WTC11 (cell line): ENCODE measurements around the gene CARD19. TPM values are rescaled to one million over a fixed set of nuclear protein-coding genes. Genes with fewer than 3 reads are reported as not detected.

ENCODE experiments used
- ATAC-seq: fragments of 200-7000 bp; cut with Tn5 transposase; 2 replicates; pipeline ENCODE4 v1.10.0; 2021; ENCODE audit warnings: mild to moderate bottlenecking, moderate library complexity
- CTCF ChIA-PET: fragments of 300-600 bp; sonication (Branson Sonifier 250); formaldehyde crosslinking; loops from one replicate; lab custom pipeline; 2021; ENCODE audit warnings: antibody characterized with exemption; lab: Charles Lee
- POLR2A ChIA-PET: fragments of 350-600 bp; sonication (Branson Sonifier 250); formaldehyde crosslinking; loops from one replicate; lab custom pipeline; 2021; ENCODE audit warnings: antibody characterized with exemption; lab: Charles Lee
- DNase-seq: peaks from one replicate; pipeline ENCODE4 v3.0.0; 2021; ENCODE audit warnings: low spot score
- H3K27ac Mint-ChIP-seq: 2 replicates; pipeline ENCODE4 v1.8.0; 2021; ENCODE audit warnings: mixed read lengths
- H3K27me3 Mint-ChIP-seq: 2 replicates; pipeline ENCODE4 v1.8.0; 2021; ENCODE audit warnings: low read depth, mild to moderate bottlenecking, moderate library complexity, mixed read lengths
- H3K36me3 Mint-ChIP-seq: 2 replicates; pipeline ENCODE4 v1.8.0; 2021; ENCODE audit warnings: mixed read lengths
- H3K4me1 Mint-ChIP-seq: 2 replicates; pipeline ENCODE4 v1.8.0; 2022; ENCODE audit warnings: mixed read lengths
- H3K4me3 Mint-ChIP-seq: 2 replicates; pipeline ENCODE4 v1.8.0; 2021; ENCODE audit warnings: mild to moderate bottlenecking, moderate library complexity, mixed read lengths
- H3K9me3 Mint-ChIP-seq: 2 replicates; pipeline ENCODE4 v1.8.0; 2021; ENCODE audit warnings: mixed read lengths
- CREM ChIP-seq: sonication (generic); formaldehyde crosslinking; IDR thresholded peaks from 2 replicates; pipeline ENCODE4 v1.8.1; 2022; ENCODE audit warnings: mild to moderate bottlenecking, missing genetic modification reagents, moderate library complexity
- ETV6 ChIP-seq: sonication (generic); formaldehyde crosslinking; IDR thresholded peaks from 2 replicates; pipeline ENCODE4 v1.8.1; 2022; ENCODE audit warnings: mild to moderate bottlenecking, missing genetic modification reagents
- GABPB1 ChIP-seq: sonication (generic); formaldehyde crosslinking; IDR thresholded peaks from 2 replicates; pipeline ENCODE4 v1.8.1; 2023; ENCODE audit warnings: mild to moderate bottlenecking, missing genetic modification reagents
- GTF2I ChIP-seq: fragments of 250-450 bp; sonication (Bioruptor Pico); conservative IDR thresholded peaks from 2 replicates; pipeline ENCODE4 v1.4.0; 2021; ENCODE audit warnings: mild to moderate bottlenecking
- IRF2 ChIP-seq: sonication (generic); formaldehyde crosslinking; IDR thresholded peaks from 2 replicates; pipeline ENCODE4 v1.8.0; 2022; ENCODE audit warnings: low read depth, missing genetic modification reagents, borderline replicate concordance
- NFE2L1 ChIP-seq: sonication (generic); formaldehyde crosslinking; IDR thresholded peaks from 2 replicates; pipeline ENCODE4 v1.8.1; 2023; ENCODE audit warnings: missing genetic modification reagents
- NR1H2 ChIP-seq: sonication (generic); formaldehyde crosslinking; IDR thresholded peaks from 2 replicates; pipeline ENCODE4 v1.9.0; 2021; ENCODE audit warnings: mild to moderate bottlenecking, moderate library complexity, missing genetic modification reagents
- OVOL2 ChIP-seq: fragments of 250-450 bp; sonication (Bioruptor Pico); IDR thresholded peaks from 2 replicates; pipeline ENCODE4 v1.9.0; 2021; ENCODE audit warnings: mild to moderate bottlenecking, borderline replicate concordance
- TCF7 ChIP-seq: sonication (generic); formaldehyde crosslinking; IDR thresholded peaks from 2 replicates; pipeline ENCODE4 v1.8.0; 2022; ENCODE audit warnings: mild to moderate bottlenecking, low read depth, missing genetic modification reagents, moderate library complexity
- TEAD4 ChIP-seq: sonication (generic); formaldehyde crosslinking; IDR thresholded peaks from 2 replicates; pipeline ENCODE4 v1.8.0; 2022; ENCODE audit warnings: mild to moderate bottlenecking, missing genetic modification reagents
- TP53 ChIP-seq: sonication (generic); formaldehyde crosslinking; IDR thresholded peaks from 2 replicates; pipeline ENCODE4 v1.8.1; 2023; ENCODE audit warnings: mild to moderate bottlenecking, missing genetic modification reagents
- ZNF121 ChIP-seq: sonication (generic); formaldehyde crosslinking; IDR thresholded peaks from 2 replicates; pipeline ENCODE4 v1.8.0; 2023; ENCODE audit warnings: missing genetic modification reagents
- ZNF232 ChIP-seq: sonication (generic); formaldehyde crosslinking; IDR thresholded peaks from 2 replicates; pipeline ENCODE4 v1.8.0; 2022; ENCODE audit warnings: mild to moderate bottlenecking, missing genetic modification reagents
- ZNF423 ChIP-seq: fragments of 250-450 bp; sonication (Bioruptor Pico); IDR thresholded peaks from 2 replicates; pipeline ENCODE4 v2.1.2; 2022; ENCODE audit warnings: mild to moderate bottlenecking, moderate library complexity
- total RNA-seq: library from RNA; stranded (reverse); gene quantifications from 3 replicates; pipeline ENCODE4 v1.2.3, GENCODE V29; 2021
- TF ChIP-seq, protein P1 (sequence below): sonication (generic); formaldehyde crosslinking; IDR thresholded peaks from 2 replicates; pipeline ENCODE4 v1.8.1; 2022; ENCODE audit warnings: mild to moderate bottlenecking, missing genetic modification reagents, moderate library complexity, borderline replicate concordance
- TF ChIP-seq, protein P2 (sequence below): sonication (generic); formaldehyde crosslinking; conservative IDR thresholded peaks from 2 replicates; pipeline ENCODE4 v1.8.1; 2023; ENCODE audit warnings: mild to moderate bottlenecking, low read depth, missing genetic modification reagents, moderate library complexity
- TF ChIP-seq, protein P3 (sequence below): sonication (generic); formaldehyde crosslinking; IDR thresholded peaks from 2 replicates; pipeline ENCODE4 v1.8.1; 2022; ENCODE audit warnings: missing genetic modification reagents, borderline replicate concordance

CARD19 gene
- total RNA-seq, 1 experiment from 2014 or later, result 34.5 TPM

DNA sequence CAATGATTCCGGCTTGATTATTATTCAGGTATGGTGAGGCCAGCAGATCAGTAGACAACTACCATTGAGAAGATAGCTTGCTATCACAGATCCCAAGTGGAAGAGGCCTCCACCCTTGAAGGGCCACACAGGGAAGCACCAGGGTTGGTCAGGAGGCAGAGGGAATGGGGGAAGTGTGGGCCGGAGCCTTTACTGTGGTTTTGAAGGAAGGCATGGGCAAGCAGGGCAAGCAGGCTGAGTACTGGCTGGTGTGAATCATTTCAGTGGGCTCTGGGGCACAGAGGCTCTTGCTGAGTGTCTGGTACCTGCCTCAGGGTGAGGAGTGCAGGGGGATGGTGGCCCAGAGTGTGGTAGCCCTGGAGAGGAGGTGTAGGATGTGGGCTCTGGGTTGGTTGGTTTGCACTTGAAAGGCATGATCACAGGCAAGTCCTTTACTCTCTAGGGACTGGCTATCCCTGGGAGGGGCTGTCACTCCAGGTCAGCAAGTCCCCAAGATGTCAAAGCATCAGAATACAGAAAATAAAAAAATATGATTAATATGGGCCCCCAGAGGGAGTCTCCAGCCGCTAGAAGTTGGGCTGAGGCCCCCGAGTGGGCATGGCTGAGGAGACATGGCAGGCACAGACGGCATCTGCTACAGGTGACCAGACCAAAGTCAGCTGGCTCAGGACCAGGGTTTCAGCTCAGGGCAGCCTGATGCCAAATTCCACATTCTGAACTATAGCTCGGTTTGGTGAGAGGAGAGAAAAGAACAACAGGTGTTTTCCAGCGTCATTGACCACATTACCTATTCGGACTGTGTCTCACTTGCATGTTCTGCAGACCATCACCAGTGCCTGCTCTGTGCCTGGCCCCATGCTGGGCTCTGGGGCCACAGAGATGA lies 47.2 kb upstream of the CARD19 start (continued):
- no peak for TF ChIP-seq NR1H2
- no peak for TF ChIP-seq TEAD4 (CRISPR knock-in tag)
- TF ChIP-seq OVOL2, result no peak
- TF ChIP-seq GABPB1 (CRISPR knock-in tag), result no peak
- no peak for TF ChIP-seq IRF2

DNA sequence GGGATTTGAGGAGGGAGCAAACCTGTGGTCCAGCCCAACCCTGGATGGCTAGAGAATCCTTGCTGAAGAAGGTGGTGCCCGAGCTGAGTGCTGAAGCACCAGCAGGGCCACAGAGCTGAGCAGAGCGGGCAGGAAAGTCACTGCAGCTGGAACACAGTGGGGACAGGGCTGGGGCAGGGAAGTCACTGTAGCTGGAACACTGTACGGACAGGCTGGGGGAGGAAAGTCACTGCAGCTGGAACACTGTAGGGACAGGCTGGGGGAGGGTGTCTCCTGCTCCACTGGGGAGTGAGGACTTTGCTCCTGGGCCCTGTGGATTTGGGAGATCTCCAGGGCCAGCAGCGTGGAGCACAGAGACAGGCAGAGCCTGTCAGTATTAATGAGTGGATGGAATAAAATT lies 46.5 kb upstream of the CARD19 start:
- Mint-ChIP-seq H3K4me1 (peaks cover 15% of the 10 kb centered on the region), H3K27me3 (no peaks in the 10 kb centered on the region; the same call in 1 of the 2 replicates), H3K9me3 (peaks cover 10% of the 10 kb centered on the region), H3K4me3 (no peak overlapping the region), H3K27ac (no peak overlapping the region), H3K36me3 (peaks cover 5% of the 10 kb centered on the region; the same call in 1 of the 2 replicates)
- DNase-seq (no peak), ATAC-seq (no peak)
- POLR2A ChIA-PET, result no interaction called here
- TF ChIP-seq CREM (CRISPR knock-in tag) (no peak), ZNF423 (no peak), NFE2L1 (CRISPR knock-in tag) (no peak), TCF7 (CRISPR knock-in tag) (no peak), TP53 (CRISPR knock-in tag) (no peak)
- TF ChIP-seq, protein P1, sequence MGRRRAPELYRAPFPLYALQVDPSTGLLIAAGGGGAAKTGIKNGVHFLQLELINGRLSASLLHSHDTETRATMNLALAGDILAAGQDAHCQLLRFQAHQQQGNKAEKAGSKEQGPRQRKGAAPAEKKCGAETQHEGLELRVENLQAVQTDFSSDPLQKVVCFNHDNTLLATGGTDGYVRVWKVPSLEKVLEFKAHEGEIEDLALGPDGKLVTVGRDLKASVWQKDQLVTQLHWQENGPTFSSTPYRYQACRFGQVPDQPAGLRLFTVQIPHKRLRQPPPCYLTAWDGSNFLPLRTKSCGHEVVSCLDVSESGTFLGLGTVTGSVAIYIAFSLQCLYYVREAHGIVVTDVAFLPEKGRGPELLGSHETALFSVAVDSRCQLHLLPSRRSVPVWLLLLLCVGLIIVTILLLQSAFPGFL (CRISPR knock-in tag), result no peak
- TF ChIP-seq, protein P2, sequence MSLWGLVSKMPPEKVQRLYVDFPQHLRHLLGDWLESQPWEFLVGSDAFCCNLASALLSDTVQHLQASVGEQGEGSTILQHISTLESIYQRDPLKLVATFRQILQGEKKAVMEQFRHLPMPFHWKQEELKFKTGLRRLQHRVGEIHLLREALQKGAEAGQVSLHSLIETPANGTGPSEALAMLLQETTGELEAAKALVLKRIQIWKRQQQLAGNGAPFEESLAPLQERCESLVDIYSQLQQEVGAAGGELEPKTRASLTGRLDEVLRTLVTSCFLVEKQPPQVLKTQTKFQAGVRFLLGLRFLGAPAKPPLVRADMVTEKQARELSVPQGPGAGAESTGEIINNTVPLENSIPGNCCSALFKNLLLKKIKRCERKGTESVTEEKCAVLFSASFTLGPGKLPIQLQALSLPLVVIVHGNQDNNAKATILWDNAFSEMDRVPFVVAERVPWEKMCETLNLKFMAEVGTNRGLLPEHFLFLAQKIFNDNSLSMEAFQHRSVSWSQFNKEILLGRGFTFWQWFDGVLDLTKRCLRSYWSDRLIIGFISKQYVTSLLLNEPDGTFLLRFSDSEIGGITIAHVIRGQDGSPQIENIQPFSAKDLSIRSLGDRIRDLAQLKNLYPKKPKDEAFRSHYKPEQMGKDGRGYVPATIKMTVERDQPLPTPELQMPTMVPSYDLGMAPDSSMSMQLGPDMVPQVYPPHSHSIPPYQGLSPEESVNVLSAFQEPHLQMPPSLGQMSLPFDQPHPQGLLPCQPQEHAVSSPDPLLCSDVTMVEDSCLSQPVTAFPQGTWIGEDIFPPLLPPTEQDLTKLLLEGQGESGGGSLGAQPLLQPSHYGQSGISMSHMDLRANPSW, result no peak
- TF ChIP-seq, protein P3, sequence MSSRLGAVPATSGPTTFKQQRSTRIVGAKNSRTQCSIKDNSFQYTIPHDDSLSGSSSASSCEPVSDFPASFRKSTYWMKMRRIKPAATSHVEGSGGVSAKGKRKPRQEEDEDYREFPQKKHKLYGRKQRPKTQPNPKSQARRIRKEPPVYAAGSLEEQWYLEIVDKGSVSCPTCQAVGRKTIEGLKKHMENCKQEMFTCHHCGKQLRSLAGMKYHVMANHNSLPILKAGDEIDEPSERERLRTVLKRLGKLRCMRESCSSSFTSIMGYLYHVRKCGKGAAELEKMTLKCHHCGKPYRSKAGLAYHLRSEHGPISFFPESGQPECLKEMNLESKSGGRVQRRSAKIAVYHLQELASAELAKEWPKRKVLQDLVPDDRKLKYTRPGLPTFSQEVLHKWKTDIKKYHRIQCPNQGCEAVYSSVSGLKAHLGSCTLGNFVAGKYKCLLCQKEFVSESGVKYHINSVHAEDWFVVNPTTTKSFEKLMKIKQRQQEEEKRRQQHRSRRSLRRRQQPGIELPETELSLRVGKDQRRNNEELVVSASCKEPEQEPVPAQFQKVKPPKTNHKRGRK (CRISPR knock-in tag), result no peak
- CTCF ChIA-PET, result interaction anchor here (2.5 kb wide), 1 partner anchor 13 kb away, joined by 12 read pairs; no protein-coding TSS in a partner anchor

DNA sequence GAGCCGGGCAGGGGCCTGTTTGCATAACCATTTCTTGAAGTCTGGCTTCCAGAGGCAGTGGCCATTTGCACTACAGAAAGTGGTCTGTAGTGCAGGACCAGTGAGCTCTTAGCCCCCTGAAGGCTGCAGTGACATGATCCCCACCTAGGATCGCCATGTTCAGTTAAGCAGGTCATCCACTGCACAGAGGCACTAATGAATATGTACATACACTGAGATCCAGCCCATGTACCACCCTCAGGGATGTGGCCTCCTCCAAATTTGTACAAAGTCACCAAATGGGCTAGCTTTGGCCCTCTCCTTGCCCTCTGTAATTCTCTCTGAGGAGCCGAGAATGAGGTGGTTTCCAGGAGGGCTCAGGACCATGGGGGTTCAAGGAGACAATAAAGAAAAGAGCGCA lies 45.8 kb upstream of the CARD19 start:
- H3K27me3 Mint-ChIP-seq, result peaks cover 3% of the 10 kb centered on the region
- TF ChIP-seq ZNF232 (CRISPR knock-in tag) (no peak), OVOL2 (no peak), ZNF121 (CRISPR knock-in tag) (no peak), GABPB1 (CRISPR knock-in tag) (no peak), GTF2I (no peak), ETV6 (CRISPR knock-in tag) (no peak)
- ChIA-PET POLR2A (interaction anchor here (0.5 kb wide), 1 partner anchor 132 kb away, joined by 5 read pairs; no protein-coding TSS in a partner anchor), CTCF (interaction anchor here (1.5 to 2.5 kb wide), 2 partner anchors 13 to 58 kb away, joined by 3 to 12 read pairs; no protein-coding TSS in a partner anchor)
- H3K4me1 Mint-ChIP-seq, result peaks cover 15% of the 10 kb centered on the region
- ATAC-seq (no peak), DNase-seq (no peak)
- H3K36me3 Mint-ChIP-seq, result peaks cover 5% of the 10 kb centered on the region; the same call in 1 of the 2 replicates
- no peak overlapping the region for H3K4me3 Mint-ChIP-seq
- H3K9me3 Mint-ChIP-seq, result peaks cover 6% of the 10 kb centered on the region
- no peak overlapping the region for H3K27ac Mint-ChIP-seq
